Tongue (tissue), 2 donors: ENCODE measurements around the gene FAIM2. TPM values are rescaled to one million over a fixed set of nuclear protein-coding genes. Genes with fewer than 3 reads are reported as not detected.

Experiments
- DNase-seq: peaks from one replicate; pipeline ENCODE4 v3.0.0-alpha.2; 2015
- total RNA-seq: library from RNA; depleted of rRNA; stranded (reverse); fragments of >200 nt; gene quantifications from one replicate; pipeline ENCODE4 v1.2.3, GENCODE V29; 2014

Gene FAIM2
- total RNA-seq, 1 donor from 2014 or later, result 7.8 TPM

GRCh38 chr12:49939307-49939706, 35.6 kb upstream of the FAIM2 start:
- DNase-seq, result no peak

GRCh38 chr12:49937639-49938300, 34.1 kb upstream of the FAIM2 start:
- no peak for DNase-seq

GRCh38 chr12:49936925-49937324, 33.2 kb upstream of the FAIM2 start:
- no peak for DNase-seq

- no peak for DNase-seq
These were observed 30.8 kb upstream of the FAIM2 start for GRCh38 chr12:49934505-49934904.

- DNase-seq, result no peak
These were observed 30.1 kb upstream of the FAIM2 start for GRCh38 chr12:49933796-49934195.

GRCh38 chr12:49932533-49933130, 28.9 kb upstream of the FAIM2 start:
- no peak for DNase-seq

GRCh38 chr12:49932023-49932422, 28.3 kb upstream of the FAIM2 start:
- no peak for DNase-seq

GRCh38 chr12:49930515-49931288, 27.0 kb upstream of the FAIM2 start:
- DNase-seq, result no peak

- no peak for DNase-seq
These were observed 25.9 kb upstream of the FAIM2 start for GRCh38 chr12:49929581-49929980.

GRCh38 chr12:49928471-49928870, 24.8 kb upstream of the FAIM2 start:
- no peak for DNase-seq

GRCh38 chr12:49925433-49926204, 21.9 kb upstream of the FAIM2 start:
- no peak for DNase-seq

- no peak for DNase-seq
These were observed 21.0 kb upstream of the FAIM2 start for GRCh38 chr12:49924628-49925246.

- no peak for DNase-seq
These were observed 20.3 kb upstream of the FAIM2 start for GRCh38 chr12:49923880-49924556.

GRCh38 chr12:49923035-49923644, 19.4 kb upstream of the FAIM2 start:
- no peak for DNase-seq

GRCh38 chr12:49922349-49923034, 18.8 kb upstream of the FAIM2 start:
- no peak for DNase-seq

GRCh38 chr12:49921936-49922335, 18.2 kb upstream of the FAIM2 start:
- no peak for DNase-seq

- DNase-seq, result no peak
These were observed 17.6 kb upstream of the FAIM2 start for GRCh38 chr12:49921299-49921698.

GRCh38 chr12:49920915-49921286, 17.2 kb upstream of the FAIM2 start:
- DNase-seq, result no peak

GRCh38 chr12:49920241-49920914, 16.7 kb upstream of the FAIM2 start:
- no peak for DNase-seq

- no peak for DNase-seq
These were observed 14.1 kb upstream of the FAIM2 start for GRCh38 chr12:49917788-49918173.
